IPS-18c (cell line): Measurements from ENCODE around the gene C9orf50.

Experiments used
- H3K4me3 ChIP-seq: 2 replicates; pipeline ENCODE4 v1.7.0; 2013; ENCODE audit warnings: low read depth, mild to moderate bottlenecking, low read length, moderate library complexity; ENCODE audit not compliant: insufficient read depth
- H3K9me3 ChIP-seq: one replicate; pipeline ENCODE4 v1.6.1; 2013; ENCODE audit warnings: mild to moderate bottlenecking, low read length, moderate library complexity; ENCODE audit not compliant: control insufficient read depth, insufficient read depth

The C9orf50 gene

GRCh38 chr9:129586685-129587084 is 34.2 kb downstream of the C9orf50 start:
- H3K9me3 ChIP-seq = no peaks in the 10 kb centered on the region
- H3K4me3 ChIP-seq = no peak overlapping the region; the same call in 1 of the 2 replicates

GRCh38 chr9:129586245-129586644 is 34.7 kb downstream of the C9orf50 start:
- H3K9me3 ChIP-seq = no peaks in the 10 kb centered on the region

GRCh38 chr9:129585352-129585751 is 35.5 kb downstream of the C9orf50 start:
- H3K4me3 ChIP-seq = no peak overlapping the region

More at GRCh38 chr9:129586245-129586644, 34.7 kb downstream of the C9orf50 start:
- no peak overlapping the region for H3K4me3 ChIP-seq

GRCh38 chr9:129584136-129584535 is 36.8 kb downstream of the C9orf50 start:
- Histone ChIP-seq H3K9me3 (peaks cover 2% of the 10 kb centered on the region), H3K4me3 (no peak overlapping the region)

More at GRCh38 chr9:129585352-129585751, 35.5 kb downstream of the C9orf50 start:
- H3K9me3 ChIP-seq = peaks cover 2% of the 10 kb centered on the region

GRCh38 chr9:129583308-129584038 is 37.4 kb downstream of the C9orf50 start:
- Histone ChIP-seq H3K9me3 (peaks cover 2% of the 10 kb centered on the region), H3K4me3 (no peak overlapping the region)

- peaks cover 2% of the 10 kb centered on the region for H3K9me3 ChIP-seq
- no peak overlapping the region for H3K4me3 ChIP-seq
Observed at GRCh38 chr9:129582855-129583254, 38.0 kb downstream of the C9orf50 start.

GRCh38 chr9:129581505-129582189 is 39.3 kb downstream of the C9orf50 start:
- Histone ChIP-seq H3K9me3 (peaks cover 2% of the 10 kb centered on the region), H3K4me3 (no peak overlapping the region)

- peaks cover 2% of the 10 kb centered on the region for H3K9me3 ChIP-seq
- H3K4me3 ChIP-seq = no peak overlapping the region
Observed at GRCh38 chr9:129580211-129580915, 40.5 kb downstream of the C9orf50 start.

GRCh38 chr9:129579294-129579693 is 41.6 kb downstream of the C9orf50 start:
- Histone ChIP-seq H3K9me3 (peaks cover 2% of the 10 kb centered on the region), H3K4me3 (no peak overlapping the region)

GRCh38 chr9:129576546-129577543 is 44.1 kb downstream of the C9orf50 start:
- Histone ChIP-seq H3K4me3 (no peak overlapping the region), H3K9me3 (peaks cover 5% of the 10 kb centered on the region)

- no peak overlapping the region for H3K4me3 ChIP-seq
- H3K9me3 ChIP-seq = peaks cover 4% of the 10 kb centered on the region
Observed at GRCh38 chr9:129575818-129576217, 45.1 kb downstream of the C9orf50 start.

GRCh38 chr9:129574911-129575585 is 45.9 kb downstream of the C9orf50 start:
- Histone ChIP-seq H3K9me3 (peaks cover 2% of the 10 kb centered on the region), H3K4me3 (no peak overlapping the region)

GRCh38 chr9:129573977-129574376 is 46.9 kb downstream of the C9orf50 start:
- Histone ChIP-seq H3K4me3 (no peak overlapping the region), H3K9me3 (peaks cover 2% of the 10 kb centered on the region)

GRCh38 chr9:129572517-129572916 is 48.4 kb downstream of the C9orf50 start:
- no peak overlapping the region for H3K4me3 ChIP-seq
- peaks cover 2% of the 10 kb centered on the region for H3K9me3 ChIP-seq

- no peak overlapping the region for H3K4me3 ChIP-seq
- H3K9me3 ChIP-seq = peaks cover 2% of the 10 kb centered on the region
Observed at GRCh38 chr9:129572052-129572425, 48.9 kb downstream of the C9orf50 start.

GRCh38 chr9:129571298-129572051 is 49.4 kb downstream of the C9orf50 start:
- no peak overlapping the region for H3K4me3 ChIP-seq

More at GRCh38 chr9:129571298-129572051, 49.4 kb downstream of the C9orf50 start:
- H3K9me3 ChIP-seq = peaks cover 2% of the 10 kb centered on the region
